Measurements from ENCODE around the gene UBE2I.
A peak's percentile ranks its signal among the peaks of the same experiment; 100 is the strongest.

The UBE2I gene

DNA sequence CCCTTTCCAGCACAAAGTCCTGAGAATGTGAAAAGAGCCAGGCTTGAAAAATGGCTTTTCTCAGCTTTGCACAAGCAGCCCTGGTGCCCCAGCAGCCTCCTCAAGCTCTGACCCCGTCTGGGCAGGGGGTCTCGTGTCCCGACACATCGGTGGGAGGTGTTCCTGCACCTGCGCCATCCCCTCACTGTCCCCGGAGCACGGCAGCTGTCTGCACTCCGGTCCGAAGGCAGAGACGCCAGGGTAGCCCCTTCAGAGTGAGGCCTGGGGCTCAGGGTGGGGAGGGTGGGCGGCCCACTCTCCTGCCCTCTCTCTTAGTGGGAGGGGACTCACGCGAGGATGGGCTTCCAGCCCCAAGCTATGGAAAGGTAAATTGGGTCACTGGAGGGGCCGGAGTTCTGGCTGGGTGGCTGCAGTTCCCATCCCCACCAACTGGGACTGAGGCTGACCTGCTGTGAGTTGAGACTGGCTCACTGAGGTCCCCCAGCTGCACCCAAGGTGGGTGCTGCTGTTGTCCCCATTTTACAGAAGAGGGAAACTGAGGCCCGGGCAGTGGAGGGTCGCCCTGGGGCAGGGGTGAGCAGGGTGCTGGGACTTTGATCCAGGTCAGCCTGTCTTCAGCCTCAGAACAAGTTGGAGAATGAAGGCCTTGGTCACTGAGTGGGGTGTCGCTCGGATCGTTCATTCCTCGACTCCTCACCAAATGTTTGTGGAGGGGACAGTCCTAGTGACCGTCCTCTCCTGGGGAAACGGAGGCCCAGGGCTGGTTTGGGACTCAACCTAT is 21.7 kb downstream of the UBE2I start:
- DNase-seq: no peak

DNA sequence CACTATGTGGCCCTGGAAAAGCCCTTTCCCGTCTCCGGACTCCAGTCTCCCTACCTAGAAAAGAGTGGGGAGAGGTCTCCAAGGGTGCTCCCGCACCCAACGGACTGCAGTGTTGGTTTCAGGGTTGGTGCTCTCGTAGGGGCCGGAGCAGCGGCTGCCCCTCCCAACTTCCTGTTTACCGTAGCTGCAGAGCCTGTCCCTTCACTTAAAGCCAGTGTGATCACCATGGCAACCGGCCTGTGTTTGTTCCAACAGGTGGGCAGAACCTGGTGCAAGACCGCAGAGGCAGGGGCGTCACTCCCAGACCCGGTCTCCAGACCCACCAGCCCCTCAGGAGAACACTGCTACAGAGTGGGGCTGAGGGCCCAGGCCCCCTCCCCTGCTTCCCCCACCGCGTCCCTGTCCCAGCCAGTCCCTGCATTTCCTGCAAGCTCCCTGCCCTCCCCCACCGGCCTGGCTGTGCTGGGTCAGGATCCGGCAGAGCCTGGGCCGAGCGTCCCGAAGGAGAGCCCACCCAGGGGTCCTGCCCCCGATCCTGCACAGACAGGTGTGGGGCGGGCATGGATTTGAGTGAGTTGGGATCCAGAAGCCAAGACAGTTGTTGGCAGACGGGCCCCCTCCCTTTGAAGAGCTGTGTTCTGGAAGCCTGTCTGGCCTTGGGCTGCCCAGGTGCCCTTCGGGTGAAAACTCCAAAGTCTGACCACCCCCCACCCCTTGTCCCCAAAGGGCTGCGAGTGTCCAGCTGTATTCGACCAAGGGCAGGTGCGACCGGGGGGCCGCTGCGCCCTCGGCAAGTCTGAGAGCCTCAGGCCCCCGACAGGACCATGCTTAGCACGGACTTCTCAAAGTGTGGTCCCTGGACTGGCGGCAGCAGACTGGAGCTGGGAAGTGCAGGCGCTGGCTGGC is 22.5 kb downstream of the UBE2I start:
- peak; percentile 97 for DNase-seq

DNA sequence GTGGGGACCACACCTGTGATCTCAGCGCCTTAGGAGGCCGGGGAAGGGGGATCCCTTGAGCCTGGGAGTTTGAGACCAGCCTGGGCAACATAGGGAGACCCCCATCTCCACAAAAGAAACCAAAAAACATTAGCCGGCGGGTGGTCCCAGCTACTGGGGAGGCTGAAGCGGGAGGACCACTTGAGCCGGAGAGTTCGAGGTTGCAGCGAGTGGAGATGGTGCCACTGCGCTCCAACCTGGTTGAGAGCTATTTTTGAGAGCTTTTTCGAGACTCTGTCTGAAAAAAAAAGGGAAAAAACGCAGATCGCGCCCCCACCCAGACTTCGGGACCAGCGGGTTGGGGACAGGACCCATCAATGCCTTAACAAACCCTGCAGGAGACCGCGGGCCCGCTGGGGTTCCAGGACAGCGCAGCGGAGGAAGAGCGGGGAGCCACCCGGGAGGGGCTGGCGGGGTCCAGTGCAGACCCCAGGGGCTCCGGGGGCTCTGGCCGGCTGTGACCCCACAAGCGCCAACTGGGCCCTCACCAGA is 23.2 kb downstream of the UBE2I start:
- no peak for DNase-seq

DNA sequence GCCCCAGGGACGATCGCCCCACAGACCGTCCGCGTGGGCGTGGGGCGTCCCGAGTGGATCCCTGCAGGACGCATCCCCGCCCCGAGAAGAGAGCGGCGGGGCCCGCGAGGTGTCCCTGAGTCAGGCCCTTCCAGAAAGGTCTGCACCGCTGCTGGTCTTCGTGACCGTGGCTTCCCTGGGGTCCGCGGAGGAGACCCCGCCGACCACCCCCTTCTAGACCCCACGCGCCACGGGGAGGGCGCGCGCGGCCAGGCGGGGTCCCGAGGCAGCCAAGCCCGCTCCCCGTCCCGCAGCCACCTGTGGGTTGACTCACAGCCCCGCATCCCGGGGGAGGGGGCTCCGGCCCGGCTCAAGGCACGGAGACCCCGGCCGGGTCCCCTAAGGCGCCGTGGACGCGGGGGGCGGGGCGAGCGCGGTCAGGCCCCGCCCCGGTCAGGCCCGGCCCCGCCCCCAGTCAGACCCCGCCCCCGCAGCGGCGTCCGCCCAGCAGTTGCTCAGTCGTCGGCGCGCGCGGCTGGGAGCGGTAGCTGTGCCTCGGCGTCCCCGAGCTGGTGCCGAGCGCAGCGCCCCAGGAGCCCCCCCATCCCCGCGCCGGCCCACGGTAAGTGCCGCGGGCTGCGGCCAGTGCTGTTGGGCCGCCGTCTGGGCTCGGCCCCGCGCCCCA is 23.8 kb downstream of the UBE2I start, which contains the start of gene BAIAP3:
Gene BAIAP3 (plus strand): TSS at position 497 of the 664 bp plus-strand sequence. CDS start 4,905 bp downstream, outside the sequence.
- no peak for DNase-seq

DNA sequence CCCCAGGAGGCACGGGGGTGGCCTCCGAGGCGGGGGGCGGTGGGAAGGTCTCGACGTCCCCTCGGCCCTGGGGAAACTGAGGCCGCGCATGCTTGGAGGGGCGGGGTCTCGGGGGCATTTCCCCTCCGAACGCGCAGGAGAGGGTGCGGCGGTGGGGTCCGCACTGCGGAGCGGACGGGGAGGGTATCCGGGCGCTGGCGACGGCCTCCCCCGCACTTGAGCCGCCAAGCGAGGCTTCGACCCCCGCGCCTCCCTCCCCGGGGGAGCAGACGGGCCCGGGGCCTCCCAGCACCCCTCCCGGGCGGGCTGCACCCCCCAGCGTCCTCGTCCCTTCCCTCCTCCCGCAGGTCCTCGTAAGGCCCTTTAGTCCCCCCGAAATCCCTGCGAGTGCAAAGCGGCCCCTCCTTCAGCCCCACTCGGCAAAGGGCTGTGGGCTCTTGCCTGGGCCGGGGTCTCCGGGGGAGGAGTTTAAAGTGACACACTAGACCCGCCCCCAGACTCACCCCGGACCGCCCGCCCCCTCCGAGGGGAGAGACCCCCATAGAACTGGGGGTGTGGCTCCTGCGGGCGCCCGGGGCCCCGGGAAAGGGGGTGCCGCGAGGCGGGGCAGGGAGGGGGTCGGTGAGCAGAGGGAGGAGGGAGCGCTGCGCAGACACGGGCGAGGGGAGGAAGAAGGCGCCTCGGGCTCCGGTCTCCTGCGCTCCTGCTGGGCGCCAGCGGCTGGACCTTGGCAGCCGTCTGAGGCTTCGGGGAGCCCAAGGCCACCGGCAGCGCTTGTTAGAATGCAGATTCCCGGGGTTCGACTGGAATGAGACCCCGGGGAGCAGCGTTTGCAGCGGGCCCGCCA is 24.6 kb downstream of the UBE2I start:
- DNase-seq: peak; percentile 36

DNA sequence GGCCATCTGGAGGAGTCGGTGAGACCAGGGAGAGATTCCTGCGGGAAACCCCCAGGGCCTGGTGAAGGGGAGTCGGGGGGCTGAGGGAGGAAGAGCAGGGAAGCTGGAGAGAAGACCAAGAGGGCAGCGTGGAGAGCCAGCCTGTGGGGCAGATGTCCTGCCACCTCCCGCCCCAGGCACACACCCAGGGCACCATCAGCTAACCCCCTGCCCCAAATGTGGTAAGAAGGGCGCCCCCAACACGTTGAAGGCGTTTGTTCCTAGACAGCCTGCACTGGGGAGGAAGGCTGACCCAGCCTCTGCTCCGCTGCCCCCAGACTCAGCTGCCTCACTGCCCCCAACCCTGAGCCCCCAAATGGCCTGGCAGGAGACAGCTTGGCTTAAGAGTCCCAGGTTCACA is 25.3 kb downstream of the UBE2I start:
- DNase-seq: no peak

DNA sequence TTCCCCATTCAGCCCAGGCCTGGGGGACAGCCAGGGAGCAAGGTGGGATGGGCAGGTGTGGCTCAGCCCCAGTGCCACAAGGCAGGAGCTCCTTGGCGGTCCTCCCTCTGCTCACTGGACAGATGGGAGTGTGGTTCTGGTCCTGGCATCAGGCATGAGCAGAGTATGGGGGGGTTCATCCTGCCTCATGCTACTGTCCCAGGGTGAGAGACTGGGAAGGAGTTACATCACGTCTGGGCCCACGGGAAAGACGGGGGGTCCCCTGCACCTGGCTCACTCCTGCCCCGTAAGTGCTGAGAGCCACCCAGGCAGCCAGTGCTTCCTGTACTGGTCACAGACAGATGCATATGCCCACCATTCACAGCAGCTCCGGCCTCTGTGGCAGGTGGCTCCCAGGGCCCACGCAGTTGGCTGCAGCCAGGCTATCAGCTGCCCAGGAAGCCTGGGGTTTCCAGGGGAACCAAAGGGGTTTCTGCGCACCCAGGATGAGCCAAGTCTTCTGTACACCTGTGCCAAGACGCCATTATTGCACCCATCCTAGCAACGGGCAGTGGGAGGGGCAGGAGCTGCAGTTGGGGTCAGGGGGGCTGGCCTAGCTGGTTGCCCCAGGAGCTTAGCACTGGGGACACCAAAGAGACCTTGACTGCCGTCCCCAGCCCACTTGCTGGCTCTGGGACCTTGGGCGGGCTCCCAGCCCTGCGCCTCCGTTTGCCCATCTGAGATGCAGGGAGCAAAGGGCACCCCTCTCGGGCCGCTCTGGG is 26.0 kb downstream of the UBE2I start:
- DNase-seq: peak; percentile 80

DNA sequence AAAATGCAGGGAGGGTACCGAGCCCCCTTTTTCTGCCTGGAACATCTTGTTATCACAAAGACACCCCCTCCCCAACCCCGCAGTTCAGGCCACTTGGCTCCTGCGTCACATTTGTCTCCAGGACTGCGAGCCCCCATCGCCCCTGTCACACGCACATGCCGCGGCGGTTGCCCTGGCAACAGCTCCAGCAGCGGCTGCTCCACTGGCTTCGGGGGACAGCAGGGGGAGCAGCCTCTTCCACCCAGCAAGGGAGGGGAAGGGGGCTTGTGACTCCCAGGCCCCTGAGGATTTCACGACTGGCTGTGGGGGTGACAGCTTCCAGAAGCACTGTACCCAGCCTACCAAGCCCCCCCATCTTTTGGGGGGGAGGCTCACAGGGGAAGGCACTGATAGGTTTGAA is 26.6 kb downstream of the UBE2I start:
- DNase-seq: peak; percentile 40

DNA sequence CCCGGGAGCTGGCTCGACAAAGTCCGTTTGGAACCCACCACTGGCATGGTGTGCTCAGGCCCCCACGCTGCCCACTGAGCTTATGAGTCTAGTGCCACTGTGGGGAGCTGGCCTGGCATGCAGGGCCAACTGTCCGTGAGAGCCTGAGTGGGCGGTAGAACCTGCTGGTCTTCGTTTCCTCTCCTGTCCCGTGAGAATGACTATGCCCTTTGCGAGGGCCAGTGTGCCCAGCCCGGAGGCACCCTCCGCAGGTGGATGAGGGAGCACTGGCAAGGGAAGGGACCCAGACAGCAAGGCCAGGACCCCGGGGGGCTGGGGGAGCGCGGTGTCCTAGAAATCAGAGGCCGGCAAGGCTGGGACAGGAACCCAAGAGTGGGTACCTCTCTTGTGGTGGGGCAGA is 27.2 kb downstream of the UBE2I start:
- no peak for DNase-seq

DNA sequence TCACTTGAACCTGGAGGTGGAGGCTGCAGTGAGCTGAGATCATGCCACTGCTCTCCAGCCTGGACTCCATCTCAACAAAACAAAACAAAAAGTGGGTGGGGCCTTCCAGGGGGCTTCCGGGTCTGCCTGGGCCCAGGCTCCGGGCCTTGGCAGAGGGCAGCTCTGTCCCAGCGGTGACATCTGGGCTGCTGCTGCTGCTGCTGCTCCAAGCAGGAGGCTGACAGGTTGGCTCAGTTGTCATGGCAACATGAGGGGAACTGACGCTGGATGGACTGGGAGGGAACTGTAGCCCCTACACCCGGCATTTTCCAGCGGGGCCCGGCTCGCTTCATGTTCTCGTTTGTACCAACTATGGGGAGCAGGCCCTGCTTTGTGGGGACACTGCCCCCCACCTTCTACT is 28.1 kb downstream of the UBE2I start:
- DNase-seq: no peak

DNA sequence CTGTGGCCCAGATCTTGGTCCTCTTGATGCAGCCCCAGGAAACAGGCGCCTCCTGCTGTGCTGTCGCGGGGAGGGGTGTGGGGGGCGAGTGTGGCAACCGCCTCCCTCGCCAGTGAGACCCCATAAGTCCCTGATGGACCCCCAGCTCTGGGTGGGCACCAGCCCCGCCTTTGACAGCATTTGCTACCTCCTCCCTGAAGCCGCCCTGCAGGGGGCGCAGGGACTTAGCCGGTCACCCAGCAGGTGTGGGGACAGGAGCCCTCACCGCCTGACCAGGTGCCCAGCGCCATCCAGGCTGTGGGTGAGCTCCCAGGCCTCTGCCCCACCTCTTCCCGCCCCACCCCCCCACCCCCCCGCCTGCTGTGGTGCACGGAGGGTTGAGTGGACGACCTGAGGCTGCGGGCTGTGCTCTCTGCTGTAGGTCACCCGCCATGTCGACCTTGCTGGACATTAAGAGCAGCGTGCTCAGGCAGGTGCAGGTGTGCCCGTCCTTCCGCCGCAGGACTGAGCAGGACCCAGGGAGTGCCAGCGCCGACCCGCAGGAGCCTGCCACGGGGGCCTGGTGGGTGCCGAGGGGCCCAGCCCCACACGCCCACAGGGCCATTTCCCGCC is 28.8 kb downstream of the UBE2I start:
- DNase-seq: peak; percentile 6

DNA sequence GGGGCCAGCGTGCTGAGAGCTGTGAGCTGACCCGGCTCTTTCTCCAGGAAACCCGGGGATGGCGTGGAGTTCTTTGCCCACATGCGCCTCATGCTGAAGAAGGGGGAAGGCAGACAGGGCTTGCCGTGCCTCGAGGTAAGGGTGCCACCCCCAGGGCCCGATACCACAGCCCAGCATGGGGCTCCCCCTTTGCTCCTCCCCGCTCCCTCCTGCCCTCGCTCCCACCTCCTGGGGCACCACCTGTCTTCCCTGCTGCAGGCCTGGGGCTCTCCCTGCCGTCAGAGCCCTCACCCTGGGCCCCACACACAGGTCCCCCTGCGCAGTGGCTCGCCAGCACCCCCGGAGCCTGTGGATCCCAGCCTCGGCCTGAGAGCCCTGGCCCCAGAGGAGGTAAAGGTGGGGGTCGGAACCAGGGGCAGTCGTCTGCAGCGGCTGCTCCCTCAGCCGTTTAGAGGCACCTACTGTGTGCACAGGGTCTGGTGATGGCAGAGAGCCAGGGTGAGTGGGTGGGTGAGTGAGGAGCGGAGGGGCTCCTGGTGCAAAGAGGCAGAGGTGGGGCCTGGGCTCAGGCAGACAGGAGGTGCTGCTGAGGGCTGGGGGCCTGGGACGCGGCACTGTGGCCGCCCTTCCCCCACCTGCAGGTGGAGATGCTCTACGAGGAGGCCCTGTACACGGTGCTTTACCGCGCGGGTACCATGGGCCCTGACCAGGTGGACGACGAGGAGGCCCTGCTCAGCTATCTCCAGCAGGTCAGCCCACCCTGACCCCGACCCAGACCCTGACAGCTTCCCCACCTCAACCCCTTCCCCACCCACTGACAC is 29.6 kb downstream of the UBE2I start:
- DNase-seq: no peak

DNA sequence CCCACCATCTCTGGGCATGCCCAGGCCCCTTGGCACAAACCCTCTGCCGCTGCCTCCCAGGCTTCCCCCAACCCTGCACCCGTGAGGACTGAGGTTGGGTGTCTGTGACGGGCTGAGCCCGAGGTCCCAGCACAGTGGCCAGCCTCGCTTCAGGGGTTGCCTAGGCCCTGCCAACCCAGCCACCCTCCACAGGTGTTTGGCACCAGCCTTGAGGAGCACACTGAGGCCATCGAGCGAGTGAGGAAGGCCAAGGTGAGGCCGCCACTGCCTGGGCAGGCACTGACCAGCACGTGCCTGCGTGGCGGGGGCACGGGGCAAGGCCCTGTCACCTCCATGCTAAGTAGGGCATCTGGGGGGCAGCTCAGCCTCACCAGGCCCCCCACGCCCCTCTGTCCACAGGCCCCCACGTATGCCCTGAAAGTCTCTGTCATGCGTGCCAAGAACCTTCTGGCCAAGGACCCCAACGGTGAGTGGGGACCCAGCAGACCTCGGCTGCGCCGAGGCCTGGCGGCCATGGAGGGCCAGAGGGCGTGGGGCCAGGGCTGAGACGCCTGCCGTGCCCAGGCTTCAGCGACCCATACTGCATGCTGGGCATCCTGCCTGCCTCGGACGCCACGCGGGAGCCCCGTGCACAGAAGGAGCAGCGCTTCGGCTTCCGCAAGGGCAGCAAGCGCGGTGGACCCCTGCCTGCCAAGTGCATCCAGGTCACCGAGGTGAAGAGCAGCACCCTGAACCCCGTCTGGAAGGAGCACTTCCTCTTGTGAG is 31.5 kb downstream of the UBE2I start:
- no peak for DNase-seq

DNA sequence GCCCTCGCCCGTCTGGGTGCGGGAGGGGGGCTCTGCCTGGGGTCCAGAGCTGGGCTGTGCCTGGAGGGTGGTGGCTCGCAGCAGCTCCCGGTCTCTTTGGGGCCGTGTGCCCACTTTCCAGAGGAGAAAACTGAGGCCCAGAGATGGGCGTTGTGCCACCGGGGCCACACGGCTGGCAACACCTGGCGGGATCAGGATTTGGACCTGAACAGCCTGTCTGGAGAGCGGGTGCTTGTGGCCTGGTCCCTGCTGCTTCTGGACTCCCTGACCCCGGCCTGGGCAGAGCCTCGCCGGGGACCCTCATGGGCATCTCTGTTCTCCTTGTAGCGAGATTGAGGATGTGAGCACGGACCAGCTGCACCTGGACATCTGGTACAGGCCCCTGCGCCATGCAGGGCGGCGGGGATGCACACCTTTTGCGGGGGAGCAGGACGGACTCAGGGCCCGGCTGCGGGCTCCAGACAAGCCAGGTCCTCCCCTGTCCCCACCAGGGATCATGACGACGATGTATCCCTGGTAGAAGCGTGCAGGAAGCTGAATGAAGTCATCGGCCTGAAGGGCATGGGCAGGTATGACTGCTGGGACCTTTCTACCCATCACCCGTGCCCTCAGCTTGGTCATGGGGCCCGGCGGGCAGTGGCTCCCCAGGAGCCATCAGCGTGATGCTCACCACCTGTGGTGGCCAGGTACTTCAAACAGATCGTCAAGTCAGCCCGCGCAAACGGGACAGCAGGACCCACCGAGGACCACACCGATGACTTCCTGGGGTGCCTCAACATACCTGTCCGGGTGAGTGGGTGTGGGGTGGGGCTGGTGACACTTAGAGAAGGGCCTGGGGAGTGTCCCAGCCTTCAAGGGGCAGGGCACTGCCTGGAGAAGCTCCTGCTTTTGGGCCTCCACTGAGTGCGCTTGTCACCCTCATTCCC is 32.3 kb downstream of the UBE2I start:
- DNase-seq: no peak

DNA sequence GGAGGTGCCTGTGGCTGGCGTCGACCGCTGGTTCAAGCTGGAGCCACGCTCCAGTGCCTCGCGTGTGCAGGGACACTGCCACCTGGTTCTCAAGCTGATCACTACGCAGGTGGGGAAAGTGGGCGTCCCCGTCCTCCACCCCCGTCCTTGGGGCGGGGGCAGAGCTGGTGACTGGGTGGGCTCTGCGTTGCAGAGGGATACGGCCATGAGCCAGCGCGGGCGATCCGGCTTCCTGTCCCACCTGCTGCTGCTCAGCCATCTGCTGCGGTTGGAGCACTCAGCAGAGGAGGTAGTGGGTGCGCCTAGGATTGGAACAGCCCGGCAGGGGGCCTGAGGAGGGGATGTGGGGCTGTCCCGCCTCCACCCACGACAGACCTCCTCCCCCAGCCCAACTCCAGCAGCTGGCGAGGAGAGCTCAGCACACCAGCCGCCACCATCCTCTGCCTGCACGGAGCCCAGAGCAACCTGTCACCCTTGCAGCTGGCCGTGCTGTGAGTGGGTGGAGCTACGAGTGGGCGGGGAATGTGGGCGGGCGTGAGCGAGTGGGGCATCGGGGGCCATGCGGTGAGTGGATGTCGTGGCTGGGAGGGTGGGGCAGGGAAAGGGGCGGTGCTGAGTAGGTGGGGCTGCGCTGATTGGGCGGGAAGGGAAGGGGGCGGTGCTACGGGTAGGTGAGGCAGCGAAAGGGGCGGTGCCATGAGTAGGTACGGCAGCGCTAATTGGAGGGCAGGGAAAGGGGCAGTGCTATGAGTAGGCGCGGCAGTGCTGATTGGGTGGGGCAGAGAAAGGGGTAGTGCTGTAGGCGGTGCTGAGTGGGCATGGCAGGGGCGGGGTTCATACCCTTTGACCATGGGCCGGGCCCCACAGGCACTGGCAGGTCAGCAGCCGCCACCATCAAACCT is 33.3 kb downstream of the UBE2I start:
- DNase-seq: peak; percentile 97

DNA sequence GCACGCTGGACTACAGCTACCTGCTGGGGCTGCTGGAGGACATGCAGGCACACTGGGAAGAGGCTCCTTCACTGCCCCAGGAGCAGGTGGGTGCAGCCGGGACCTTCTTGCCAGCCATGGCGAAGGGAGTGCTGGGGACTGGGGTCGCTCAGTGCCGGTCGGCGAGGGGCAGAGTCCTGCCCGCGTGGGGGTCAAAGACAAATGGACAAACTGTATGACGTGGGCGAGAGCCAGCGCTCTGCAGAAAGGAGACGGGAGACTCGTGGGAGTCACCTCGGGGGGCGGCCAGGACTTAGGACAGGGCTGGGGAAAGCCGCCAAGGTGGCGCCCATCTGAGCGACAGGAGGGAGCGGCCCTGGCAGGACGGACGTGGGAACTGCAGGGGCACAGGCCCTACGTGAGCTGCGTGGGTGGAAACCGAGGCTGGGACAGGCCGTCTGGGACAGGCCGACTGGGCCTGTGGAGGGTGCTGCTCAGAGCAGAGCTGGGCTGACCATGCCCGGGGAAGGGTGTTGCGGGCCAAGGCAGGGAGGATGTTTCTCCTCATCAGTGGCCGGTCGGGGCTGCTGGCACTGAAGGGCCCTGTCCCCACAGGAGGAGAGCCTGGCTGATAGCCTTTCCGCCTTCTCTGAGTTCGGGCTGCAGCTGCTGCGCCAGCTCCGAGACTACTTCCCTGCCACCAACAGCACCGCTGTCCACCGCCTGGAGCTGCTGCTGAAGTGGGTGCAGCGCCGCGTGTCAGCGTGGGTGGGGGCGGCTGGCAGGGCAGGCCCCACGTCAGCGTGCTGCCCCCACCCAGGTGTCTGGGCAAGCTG is 34.2 kb downstream of the UBE2I start:
- no peak for DNase-seq
